ENCODE measurements around the gene ZNF473.
"Not testable (repeated sequence)": the region's sequence is repeated elsewhere in the genome, so short reads cannot be mapped to it uniquely, and the experiment has no call there.

Gene ZNF473

DNA sequence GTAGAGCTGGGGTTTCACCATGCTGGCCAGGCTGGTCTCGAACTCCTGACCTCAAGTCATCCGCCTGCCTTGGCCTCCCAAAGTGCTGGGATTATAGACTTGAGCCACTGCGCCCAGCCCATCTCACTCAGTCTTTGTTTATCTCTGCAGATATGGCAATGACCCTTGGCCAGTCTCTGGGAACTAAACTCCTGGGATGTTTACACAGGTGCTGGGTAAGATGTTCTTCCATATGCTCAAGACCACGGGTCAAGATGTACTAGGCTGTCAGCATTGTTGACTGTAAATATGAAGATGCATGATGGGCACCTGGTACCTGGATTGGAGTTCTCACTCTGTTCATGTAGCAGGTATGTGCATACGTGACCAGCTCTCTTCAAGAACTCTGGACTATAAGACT is 35.8 kb downstream of the ZNF473 start:
- no peak for TF ChIP-seq ZFX (IDR thresholded peaks at IDR 0.05; ENCODE audit: borderline replicate concordance)
- no peak for TF ChIP-seq CTCF (IDR thresholded peaks at IDR 0.05)
- no peak overlapping the region for H3K27ac ChIP-seq

DNA sequence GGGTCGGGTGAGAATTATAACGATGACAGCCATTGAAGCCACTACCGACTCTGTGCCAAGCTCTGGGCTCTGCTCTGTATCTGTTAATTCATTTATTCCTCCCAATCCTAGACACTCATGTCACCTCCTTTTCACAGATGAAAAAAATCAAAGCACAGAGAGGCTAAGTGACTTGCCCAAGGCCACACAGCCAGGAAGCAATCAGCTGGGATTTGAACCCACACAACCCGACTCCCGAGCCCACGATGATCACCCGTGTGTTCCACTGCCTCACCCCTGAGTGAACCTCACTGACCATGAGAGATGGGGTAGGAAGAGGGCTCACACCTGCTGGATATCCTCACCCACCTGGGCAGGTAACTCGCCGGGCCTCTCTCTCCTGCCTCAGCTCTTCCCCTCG is 40.1 kb downstream of the ZNF473 start:
- no peak overlapping the region for H3K27ac ChIP-seq
- TF ChIP-seq ZFX (IDR thresholded peaks at IDR 0.05; ENCODE audit: borderline replicate concordance) (no peak), CTCF (IDR thresholded peaks at IDR 0.05) (no peak)

GRCh38 chr19:50067575-50067974 is 41.8 kb downstream of the ZNF473 start:
- TF ChIP-seq CTCF (IDR thresholded peaks at IDR 0.05) (no peak), ZFX (IDR thresholded peaks at IDR 0.05; ENCODE audit: borderline replicate concordance) (no peak)

GRCh38 chr19:50068382-50068781 is 42.6 kb downstream of the ZNF473 start:
- not testable (repeated sequence) for H3K27ac ChIP-seq

More at GRCh38 chr19:50067575-50067974, 41.8 kb downstream of the ZNF473 start:
- H3K27ac ChIP-seq: no peak overlapping the region

DNA sequence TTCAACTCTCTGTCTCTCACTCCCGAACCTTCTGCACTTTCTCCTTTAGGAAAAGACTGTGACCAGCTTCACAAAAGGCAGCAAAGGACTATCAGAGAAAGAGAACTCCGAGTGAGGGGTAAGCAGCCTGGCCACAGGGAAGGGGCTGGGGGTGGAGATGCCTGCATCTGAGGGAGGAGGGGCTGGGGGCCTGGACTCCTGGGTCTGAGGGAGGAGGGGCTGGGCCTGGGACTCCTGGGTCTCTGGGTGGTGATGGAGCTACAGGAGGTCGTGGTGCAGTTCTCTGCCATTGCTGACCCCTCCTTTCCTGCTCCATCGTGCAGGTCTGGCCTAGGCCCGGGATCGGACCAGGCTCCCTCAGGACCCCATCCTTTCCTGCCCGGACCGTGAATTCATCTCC is 49.3 kb downstream of the ZNF473 start:
- not testable (repeated sequence) for H3K27ac ChIP-seq

DNA sequence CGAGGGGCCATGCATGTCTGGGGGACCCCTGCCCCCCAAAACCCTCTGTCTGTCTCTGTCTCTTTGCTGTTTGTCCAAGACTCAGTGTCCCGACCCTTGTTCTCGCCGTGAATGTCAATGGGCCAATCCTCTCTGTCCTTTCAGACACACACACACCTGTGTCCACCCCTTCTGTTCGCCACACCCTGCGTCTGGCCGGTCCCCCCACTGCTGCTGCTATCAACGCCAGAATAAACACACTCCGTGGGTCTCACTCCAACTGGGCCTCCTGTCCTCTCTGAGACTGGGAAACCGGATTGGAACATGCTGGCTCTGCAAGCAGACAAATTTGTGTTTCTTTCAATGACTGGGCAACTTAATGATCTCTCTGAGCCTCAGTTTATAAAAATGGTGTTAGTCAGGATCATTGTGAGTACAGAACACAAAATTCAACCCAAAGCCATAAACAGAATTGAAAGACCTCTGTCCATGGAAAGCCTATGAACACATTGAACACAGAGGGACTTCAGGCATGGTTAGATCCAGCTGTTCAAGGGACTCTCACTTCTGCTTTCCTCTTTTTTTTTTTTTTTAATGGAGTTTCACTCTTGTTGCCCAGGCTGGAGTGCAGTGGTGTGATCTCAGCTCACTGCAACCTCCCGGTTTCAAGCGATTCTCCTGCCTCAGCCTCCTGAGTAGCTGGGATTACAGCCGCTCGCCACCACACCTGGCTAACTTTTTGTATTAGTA is 50.0 kb downstream of the ZNF473 start:
- H3K27ac ChIP-seq: not testable (repeated sequence)

DNA sequence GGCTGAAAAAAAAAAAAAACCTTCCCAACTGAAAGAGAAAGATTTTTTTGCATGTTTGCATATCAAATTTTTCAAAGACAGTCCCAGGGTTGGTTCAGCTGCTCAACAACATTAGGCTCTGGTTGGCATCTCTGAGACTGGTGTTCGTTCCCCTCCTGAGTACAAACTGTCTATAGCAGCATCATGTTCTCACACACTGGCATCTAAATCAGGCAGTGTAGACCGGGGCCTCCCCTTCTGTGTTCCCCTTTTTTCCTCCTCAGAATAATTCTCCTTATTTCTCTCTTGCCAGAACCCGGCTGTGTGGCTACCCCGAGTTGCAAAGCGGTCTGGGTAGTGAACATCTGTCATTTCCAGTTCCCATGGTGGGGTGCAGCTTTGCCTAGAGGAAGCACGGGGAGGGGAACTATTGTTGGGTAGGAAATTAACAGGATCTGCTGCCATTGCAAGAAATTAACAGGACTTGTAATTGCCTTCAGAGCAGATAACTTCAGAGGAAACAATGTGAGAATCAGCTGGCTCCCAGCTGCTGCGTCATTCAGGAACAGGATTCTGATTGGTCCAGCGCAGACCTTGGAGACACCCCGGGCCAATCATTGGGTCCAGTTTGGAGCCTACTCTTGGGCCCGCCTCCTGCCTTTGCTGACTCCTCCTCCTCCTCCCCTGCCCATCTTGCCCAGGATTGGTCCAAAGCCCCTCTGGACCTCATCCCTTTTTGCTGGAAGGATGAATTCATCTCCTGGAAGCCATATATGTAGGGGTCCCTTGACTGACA is 51.0 kb downstream of the ZNF473 start:
- H3K27ac ChIP-seq: not testable (repeated sequence)

- H3K27ac ChIP-seq: not testable (repeated sequence)
Measured at GRCh38 chr19:50079014-50079413, 53.2 kb downstream of the ZNF473 start.

DNA sequence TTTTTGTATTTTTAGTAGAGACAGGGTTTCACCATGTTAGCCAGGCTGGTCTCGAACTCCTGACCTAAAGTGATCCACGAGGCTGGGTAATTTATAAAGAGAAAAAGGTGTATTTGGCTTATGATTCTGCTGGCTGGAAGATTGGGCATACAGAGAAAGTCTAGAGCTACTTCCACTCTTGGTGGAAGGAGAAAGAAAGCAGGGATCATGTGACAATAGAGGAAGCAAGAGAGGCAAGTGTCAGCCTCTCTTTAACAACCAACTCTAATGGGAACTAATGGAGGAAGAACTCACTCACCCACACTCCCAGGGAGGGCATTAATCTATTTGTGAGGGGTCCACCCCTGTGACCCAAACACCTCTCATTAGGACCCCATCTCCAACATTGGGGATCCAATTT is 58.6 kb downstream of the ZNF473 start:
- not testable (repeated sequence) for H3K27ac ChIP-seq

DNA sequence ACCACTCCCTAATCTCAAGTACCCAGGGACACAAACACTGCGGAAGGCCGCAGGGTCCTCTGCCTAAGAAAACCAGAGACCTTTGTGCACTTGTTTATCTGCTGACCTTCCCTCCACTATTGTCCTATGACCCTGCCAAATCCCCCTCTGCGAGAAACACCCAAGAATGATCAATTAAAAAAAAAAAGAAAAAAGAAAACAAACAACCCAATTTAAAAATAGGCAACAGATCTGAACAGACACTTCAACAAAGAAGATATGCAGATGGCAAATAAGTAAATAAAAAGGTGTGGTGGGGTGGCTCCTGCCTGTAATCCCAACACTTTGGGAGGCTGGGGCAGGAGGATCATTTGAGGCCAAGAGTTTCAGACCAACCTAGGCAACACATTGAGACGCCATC is 61.3 kb downstream of the ZNF473 start:
- not testable (repeated sequence) for H3K27ac ChIP-seq

- TF ChIP-seq CTCF (IDR thresholded peaks at IDR 0.05): peak; percentile 81
- peak overlapping the region; percentile 30; the same call in 1 of the 2 replicates for H3K27ac ChIP-seq
Measured at GRCh38 chr19:50090706-50091105, 64.9 kb downstream of the ZNF473 start.

GRCh38 chr19:50091786-50092185 is 66.0 kb downstream of the ZNF473 start:
- H3K27ac ChIP-seq: not testable (repeated sequence)

DNA sequence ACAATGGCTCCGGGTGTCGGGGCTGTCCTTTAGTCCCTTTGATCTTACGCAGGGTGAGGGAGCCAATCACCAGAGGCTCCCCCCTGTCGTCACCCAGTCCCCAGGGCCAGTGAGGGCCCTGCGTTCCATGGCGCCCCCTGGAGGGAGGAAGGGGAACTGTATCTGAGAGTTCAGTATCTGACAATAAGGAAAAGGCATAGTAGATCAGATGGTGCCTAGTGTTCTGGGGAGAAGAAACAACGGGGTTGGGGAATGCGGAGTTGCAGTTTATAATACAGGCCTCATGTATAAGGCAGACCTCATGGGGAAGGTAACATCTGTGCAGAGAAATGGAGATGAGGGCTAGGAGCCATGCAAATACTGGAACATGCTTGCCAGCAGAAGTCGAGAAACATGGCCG is 66.8 kb downstream of the ZNF473 start:
- not testable (repeated sequence) for H3K27ac ChIP-seq

DNA sequence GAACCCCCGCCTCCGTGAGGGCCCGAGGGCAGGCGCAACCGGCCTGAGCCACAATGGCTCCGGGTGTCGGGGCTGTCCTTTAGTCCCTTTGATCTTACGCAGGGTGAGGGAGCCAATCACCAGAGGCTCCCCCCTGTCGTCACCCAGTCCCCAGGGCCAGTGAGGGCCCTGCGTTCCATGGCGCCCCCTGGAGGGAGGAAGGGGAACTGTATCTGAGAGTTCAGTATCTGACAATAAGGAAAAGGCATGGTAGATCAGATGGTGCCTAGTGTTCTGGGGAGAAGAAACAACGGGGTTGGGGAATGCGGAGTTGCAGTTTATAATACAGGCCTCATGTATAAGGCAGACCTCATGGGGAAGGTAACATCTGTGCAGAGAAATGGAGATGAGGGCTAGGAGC is 72.1 kb downstream of the ZNF473 start:
- H3K27ac ChIP-seq: not testable (repeated sequence)

GRCh38 chr19:50098892-50099291 is 73.1 kb downstream of the ZNF473 start:
- H3K27ac ChIP-seq: peak overlapping the region; percentile 79

GRCh38 chr19:50099696-50100095 is 73.9 kb downstream of the ZNF473 start:
- peak overlapping the region; percentile 79 for H3K27ac ChIP-seq
